DND-41 (cell line): ENCODE results near the gene SCAPER.

Experiments
- EZH2 ChIP-seq: IDR thresholded peaks from 3 replicates; pipeline ENCODE4 v1.6.1; 2012; ENCODE audit warnings: borderline replicate concordance, low read depth, mild to moderate bottlenecking, moderate library complexity, low read length, inconsistent platforms; ENCODE audit not compliant: severe bottlenecking
- TF ChIP-seq, protein P1 (sequence below): IDR thresholded peaks from 2 replicates; pipeline ENCODE4 v1.5.1; 2012; ENCODE audit warnings: borderline replicate concordance, low read length, moderate library complexity, mild to moderate bottlenecking; ENCODE audit not compliant: poor library complexity, severe bottlenecking; ENCODE audit errors: extremely low read depth

DNA sequence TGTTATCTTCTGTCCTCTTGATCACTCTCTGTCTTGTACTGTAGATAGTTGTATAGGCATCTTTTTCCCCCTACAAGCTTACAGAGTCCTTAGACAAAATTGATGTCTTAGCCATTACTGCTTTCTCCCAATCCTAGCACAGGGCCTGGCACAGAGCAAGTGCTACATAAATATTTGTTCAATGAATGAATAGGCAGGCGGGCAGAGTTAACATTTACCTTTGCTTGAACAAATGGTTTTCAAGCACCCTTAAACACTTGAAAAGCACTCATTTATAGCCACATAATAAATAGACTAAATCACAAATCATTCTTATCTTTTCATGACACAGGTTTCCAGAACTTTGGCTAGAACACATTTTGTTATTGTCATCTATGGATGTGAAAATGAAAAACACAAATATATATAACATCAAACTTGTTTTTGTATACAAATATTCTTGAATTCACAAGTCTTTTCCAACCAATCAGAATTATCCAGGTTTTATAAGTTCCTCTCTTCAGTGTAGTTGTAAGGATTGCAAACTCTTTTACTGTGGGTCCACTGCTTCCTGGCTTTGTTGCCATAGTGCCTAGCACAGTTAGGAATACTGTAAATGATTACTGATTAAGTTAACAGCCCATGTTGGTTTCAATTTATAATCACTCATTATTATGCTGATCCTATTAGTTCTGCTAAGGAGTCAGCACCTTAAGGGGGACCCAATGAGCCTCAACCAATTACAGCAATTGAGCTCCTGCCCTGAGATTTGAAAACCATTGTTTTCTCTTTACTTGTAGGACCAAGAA is 506.6 kb downstream of the SCAPER start:
- TF ChIP-seq, protein P1, sequence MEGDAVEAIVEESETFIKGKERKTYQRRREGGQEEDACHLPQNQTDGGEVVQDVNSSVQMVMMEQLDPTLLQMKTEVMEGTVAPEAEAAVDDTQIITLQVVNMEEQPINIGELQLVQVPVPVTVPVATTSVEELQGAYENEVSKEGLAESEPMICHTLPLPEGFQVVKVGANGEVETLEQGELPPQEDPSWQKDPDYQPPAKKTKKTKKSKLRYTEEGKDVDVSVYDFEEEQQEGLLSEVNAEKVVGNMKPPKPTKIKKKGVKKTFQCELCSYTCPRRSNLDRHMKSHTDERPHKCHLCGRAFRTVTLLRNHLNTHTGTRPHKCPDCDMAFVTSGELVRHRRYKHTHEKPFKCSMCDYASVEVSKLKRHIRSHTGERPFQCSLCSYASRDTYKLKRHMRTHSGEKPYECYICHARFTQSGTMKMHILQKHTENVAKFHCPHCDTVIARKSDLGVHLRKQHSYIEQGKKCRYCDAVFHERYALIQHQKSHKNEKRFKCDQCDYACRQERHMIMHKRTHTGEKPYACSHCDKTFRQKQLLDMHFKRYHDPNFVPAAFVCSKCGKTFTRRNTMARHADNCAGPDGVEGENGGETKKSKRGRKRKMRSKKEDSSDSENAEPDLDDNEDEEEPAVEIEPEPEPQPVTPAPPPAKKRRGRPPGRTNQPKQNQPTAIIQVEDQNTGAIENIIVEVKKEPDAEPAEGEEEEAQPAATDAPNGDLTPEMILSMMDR: no peak
- no peak for TF ChIP-seq EZH2
